ENCODE results near the gene EMSY. TPM values are rescaled to one million over a fixed set of nuclear protein-coding genes. Genes with fewer than 3 reads are reported as not detected.

The EMSY gene
- total and polyA plus RNA-seq, 2 of the 8 experiments (the other 6 are each of a cell fraction or from before 2014, with no cell fraction given), result 29.6 to 34.6 TPM

DNA sequence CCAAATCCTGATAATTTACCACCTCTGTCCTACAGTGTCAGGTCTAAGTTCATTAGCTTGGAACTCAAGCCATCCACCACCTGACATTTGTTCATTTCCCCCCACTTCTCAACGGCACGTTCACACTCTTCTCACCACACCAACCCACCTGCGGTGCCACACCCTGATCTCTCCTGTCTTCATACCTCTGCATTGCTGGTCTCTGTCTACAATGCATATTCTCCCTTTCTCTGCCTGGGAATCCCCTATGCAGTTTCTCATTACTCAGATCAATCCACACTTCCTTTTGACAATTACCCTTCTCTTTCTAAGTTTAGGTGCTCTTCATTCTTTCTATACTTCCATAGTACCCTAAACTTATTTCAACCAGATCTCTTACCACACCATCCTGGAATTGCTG lies 20.4 kb upstream of the EMSY start (continued):
- TF ChIP-seq, protein P1, sequence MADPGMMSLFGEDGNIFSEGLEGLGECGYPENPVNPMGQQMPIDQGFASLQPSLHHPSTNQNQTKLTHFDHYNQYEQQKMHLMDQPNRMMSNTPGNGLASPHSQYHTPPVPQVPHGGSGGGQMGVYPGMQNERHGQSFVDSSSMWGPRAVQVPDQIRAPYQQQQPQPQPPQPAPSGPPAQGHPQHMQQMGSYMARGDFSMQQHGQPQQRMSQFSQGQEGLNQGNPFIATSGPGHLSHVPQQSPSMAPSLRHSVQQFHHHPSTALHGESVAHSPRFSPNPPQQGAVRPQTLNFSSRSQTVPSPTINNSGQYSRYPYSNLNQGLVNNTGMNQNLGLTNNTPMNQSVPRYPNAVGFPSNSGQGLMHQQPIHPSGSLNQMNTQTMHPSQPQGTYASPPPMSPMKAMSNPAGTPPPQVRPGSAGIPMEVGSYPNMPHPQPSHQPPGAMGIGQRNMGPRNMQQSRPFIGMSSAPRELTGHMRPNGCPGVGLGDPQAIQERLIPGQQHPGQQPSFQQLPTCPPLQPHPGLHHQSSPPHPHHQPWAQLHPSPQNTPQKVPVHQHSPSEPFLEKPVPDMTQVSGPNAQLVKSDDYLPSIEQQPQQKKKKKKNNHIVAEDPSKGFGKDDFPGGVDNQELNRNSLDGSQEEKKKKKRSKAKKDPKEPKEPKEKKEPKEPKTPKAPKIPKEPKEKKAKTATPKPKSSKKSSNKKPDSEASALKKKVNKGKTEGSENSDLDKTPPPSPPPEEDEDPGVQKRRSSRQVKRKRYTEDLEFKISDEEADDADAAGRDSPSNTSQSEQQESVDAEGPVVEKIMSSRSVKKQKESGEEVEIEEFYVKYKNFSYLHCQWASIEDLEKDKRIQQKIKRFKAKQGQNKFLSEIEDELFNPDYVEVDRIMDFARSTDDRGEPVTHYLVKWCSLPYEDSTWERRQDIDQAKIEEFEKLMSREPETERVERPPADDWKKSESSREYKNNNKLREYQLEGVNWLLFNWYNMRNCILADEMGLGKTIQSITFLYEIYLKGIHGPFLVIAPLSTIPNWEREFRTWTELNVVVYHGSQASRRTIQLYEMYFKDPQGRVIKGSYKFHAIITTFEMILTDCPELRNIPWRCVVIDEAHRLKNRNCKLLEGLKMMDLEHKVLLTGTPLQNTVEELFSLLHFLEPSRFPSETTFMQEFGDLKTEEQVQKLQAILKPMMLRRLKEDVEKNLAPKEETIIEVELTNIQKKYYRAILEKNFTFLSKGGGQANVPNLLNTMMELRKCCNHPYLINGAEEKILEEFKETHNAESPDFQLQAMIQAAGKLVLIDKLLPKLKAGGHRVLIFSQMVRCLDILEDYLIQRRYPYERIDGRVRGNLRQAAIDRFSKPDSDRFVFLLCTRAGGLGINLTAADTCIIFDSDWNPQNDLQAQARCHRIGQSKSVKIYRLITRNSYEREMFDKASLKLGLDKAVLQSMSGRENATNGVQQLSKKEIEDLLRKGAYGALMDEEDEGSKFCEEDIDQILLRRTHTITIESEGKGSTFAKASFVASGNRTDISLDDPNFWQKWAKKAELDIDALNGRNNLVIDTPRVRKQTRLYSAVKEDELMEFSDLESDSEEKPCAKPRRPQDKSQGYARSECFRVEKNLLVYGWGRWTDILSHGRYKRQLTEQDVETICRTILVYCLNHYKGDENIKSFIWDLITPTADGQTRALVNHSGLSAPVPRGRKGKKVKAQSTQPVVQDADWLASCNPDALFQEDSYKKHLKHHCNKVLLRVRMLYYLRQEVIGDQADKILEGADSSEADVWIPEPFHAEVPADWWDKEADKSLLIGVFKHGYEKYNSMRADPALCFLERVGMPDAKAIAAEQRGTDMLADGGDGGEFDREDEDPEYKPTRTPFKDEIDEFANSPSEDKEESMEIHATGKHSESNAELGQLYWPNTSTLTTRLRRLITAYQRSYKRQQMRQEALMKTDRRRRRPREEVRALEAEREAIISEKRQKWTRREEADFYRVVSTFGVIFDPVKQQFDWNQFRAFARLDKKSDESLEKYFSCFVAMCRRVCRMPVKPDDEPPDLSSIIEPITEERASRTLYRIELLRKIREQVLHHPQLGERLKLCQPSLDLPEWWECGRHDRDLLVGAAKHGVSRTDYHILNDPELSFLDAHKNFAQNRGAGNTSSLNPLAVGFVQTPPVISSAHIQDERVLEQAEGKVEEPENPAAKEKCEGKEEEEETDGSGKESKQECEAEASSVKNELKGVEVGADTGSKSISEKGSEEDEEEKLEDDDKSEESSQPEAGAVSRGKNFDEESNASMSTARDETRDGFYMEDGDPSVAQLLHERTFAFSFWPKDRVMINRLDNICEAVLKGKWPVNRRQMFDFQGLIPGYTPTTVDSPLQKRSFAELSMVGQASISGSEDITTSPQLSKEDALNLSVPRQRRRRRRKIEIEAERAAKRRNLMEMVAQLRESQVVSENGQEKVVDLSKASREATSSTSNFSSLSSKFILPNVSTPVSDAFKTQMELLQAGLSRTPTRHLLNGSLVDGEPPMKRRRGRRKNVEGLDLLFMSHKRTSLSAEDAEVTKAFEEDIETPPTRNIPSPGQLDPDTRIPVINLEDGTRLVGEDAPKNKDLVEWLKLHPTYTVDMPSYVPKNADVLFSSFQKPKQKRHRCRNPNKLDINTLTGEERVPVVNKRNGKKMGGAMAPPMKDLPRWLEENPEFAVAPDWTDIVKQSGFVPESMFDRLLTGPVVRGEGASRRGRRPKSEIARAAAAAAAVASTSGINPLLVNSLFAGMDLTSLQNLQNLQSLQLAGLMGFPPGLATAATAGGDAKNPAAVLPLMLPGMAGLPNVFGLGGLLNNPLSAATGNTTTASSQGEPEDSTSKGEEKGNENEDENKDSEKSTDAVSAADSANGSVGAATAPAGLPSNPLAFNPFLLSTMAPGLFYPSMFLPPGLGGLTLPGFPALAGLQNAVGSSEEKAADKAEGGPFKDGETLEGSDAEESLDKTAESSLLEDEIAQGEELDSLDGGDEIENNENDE (IDR thresholded peaks at IDR 0.05; ENCODE audit: insufficient replicate concordance, low read length), result no peak
- no peak for TF ChIP-seq NRF1 (IDR thresholded peaks at IDR 0.05; ENCODE audit: low read depth, low read length)
